Measurements from ENCODE around the gene ANGPTL2.
A peak's percentile ranks its signal among the peaks of the same experiment; 100 is the strongest.
"Not testable (repeated sequence)": the region's sequence is repeated elsewhere in the genome, so short reads cannot be mapped to it uniquely, and the experiment has no call there.

ANGPTL2 gene, protein sequence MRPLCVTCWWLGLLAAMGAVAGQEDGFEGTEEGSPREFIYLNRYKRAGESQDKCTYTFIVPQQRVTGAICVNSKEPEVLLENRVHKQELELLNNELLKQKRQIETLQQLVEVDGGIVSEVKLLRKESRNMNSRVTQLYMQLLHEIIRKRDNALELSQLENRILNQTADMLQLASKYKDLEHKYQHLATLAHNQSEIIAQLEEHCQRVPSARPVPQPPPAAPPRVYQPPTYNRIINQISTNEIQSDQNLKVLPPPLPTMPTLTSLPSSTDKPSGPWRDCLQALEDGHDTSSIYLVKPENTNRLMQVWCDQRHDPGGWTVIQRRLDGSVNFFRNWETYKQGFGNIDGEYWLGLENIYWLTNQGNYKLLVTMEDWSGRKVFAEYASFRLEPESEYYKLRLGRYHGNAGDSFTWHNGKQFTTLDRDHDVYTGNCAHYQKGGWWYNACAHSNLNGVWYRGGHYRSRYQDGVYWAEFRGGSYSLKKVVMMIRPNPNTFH

DNA sequence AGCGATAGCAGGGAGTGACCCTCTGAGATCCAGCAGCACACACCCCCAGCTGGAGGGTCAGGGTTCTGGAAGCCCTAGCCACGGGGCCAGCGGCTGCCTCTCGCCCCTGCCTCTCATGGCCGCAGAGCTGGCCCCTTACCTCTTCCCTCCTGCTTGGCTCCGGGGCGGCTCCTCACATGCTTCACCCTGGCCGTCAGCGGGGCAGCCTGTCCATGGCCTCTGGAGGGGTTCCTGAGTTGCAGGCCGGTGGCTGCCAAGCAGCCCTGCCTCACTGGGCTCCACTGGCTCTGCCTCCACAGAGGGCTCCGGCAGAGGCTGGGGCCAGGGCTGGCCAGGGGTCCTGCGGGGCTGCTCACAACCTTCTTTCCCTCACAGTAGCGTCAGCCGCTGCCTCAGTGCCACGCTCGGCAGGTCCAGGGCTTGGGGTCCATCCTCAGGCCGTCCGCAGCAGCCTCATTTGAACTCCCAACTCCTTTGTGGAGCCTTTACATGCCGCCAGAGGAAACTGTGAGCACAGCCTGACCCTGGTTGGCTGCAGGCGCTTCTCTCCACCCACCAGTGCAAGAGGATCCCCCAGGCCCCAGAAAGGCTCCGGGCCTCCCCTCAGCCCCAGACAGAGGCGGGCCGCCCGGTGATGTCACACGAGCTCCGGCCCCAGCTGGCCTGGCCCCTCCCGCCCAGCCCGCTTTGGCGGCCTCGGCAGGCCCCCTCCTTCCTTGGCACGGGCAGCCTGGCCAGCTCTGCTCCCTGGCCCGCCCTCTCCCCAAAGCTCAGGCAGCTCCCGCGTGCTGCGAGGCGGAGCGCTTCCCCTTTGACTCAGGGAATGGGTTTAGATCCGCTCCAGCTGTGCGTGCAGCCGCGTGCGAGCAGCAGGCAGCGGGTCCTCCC lies at the start of gene ANGPTL2:
ANGPTL2 (minus strand) TSS at position 460 of the 888 bp plus-strand sequence. CDS start 13,904 bp downstream, outside the sequence.
- Histone ChIP-seq H3K9ac (ENCODE audit: low read length) (peak within 1 kb of the TSS; percentile 59), H3K27me3 (ENCODE audit: control insufficient read depth, insufficient read depth, low read length) (peaks cover 10% of the 10 kb centered on the region; the same call in 1 of the 2 replicates), H3K4me1 (ENCODE audit: control insufficient read depth, insufficient read depth, low read length) (peaks cover 36% of the 10 kb centered on the region), H3K9me3 (ENCODE audit: control insufficient read depth, insufficient read depth, low read depth, low read length) (no peaks in the 10 kb centered on the region), H3K36me3 (ENCODE audit: control insufficient read depth, insufficient read depth, low read length) (0 out of 2 replicates have a peak, but pooled peaks cover 2% of the 10 kb centered on the region), H3K4me3 (ENCODE audit: low read depth, low read length) (peak within 1 kb of the TSS; percentile 66), H3K27ac (ENCODE audit: low read depth, low read length) (no peak within 1 kb of the TSS)

GRCh38 chr9:127171348-127171747 lies 48.9 kb upstream of the ANGPTL2 start:
- not testable (repeated sequence) for H3K27me3 ChIP-seq (ENCODE audit: control insufficient read depth, insufficient read depth, low read length); H3K4me3 ChIP-seq (ENCODE audit: low read depth, low read length); H3K4me1 ChIP-seq (ENCODE audit: control insufficient read depth, insufficient read depth, low read length); H3K9ac ChIP-seq (ENCODE audit: low read length); H3K36me3 ChIP-seq (ENCODE audit: control insufficient read depth, insufficient read depth, low read length); H3K27ac ChIP-seq (ENCODE audit: low read depth, low read length); H3K9me3 ChIP-seq (ENCODE audit: control insufficient read depth, insufficient read depth, low read depth, low read length)

GRCh38 chr9:127170652-127171051 lies 48.2 kb upstream of the ANGPTL2 start:
- Histone ChIP-seq H3K27me3 (ENCODE audit: control insufficient read depth, insufficient read depth, low read length) (no peaks in the 10 kb centered on the region), H3K9ac (ENCODE audit: low read length) (no peak overlapping the region), H3K4me1 (ENCODE audit: control insufficient read depth, insufficient read depth, low read length) (peaks cover 7% of the 10 kb centered on the region; the same call in 1 of the 2 replicates), H3K27ac (ENCODE audit: low read depth, low read length) (no peak overlapping the region), H3K4me3 (ENCODE audit: low read depth, low read length) (no peak overlapping the region), H3K36me3 (ENCODE audit: control insufficient read depth, insufficient read depth, low read length) (no peaks in the 10 kb centered on the region), H3K9me3 (ENCODE audit: control insufficient read depth, insufficient read depth, low read depth, low read length) (no peaks in the 10 kb centered on the region)

DNA sequence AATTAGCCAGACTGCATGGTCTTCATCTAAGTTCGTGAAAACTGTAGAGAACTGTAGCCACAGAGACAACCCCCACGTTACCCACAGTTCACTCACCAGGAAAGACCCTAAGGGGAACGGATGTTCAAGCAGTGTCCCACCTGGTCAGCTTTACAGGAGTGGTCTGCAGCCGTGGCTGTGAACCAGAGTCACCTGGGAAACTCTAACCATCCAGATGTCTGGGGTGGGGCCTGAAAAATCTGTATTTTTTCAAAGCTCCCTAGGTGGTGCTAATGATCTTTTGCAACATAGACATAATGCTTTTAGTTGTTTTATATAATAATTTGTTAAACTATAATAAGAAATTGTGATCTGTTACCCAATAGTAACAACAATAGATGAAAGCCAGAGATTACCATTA lies 47.7 kb upstream of the ANGPTL2 start:
- Histone ChIP-seq H3K4me3 (ENCODE audit: low read depth, low read length) (no peak overlapping the region), H3K36me3 (ENCODE audit: control insufficient read depth, insufficient read depth, low read length) (no peaks in the 10 kb centered on the region), H3K9me3 (ENCODE audit: control insufficient read depth, insufficient read depth, low read depth, low read length) (no peaks in the 10 kb centered on the region), H3K4me1 (ENCODE audit: control insufficient read depth, insufficient read depth, low read length) (peaks cover 7% of the 10 kb centered on the region), H3K27ac (ENCODE audit: low read depth, low read length) (no peak overlapping the region), H3K9ac (ENCODE audit: low read length) (no peak overlapping the region), H3K27me3 (ENCODE audit: control insufficient read depth, insufficient read depth, low read length) (no peaks in the 10 kb centered on the region)

DNA sequence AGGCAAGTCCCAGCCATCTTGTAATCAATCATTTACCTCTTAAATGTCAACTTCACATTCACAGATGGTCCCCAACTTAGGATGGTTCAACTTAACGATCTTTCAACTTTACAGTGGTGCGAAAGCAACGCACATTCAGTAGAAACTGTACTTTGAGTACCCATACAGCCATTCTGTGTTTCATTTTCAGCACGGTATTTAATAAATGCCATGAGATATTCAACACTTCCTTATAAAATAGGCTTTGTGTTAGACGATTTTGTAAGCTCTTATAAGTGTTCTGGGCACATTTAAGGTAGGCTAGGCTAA lies 47.1 kb upstream of the ANGPTL2 start:
- H3K4me3 ChIP-seq (ENCODE audit: low read depth, low read length): no peak overlapping the region
- no peaks in the 10 kb centered on the region for H3K27me3 ChIP-seq (ENCODE audit: control insufficient read depth, insufficient read depth, low read length)
- H3K9me3 ChIP-seq (ENCODE audit: control insufficient read depth, insufficient read depth, low read depth, low read length): no peaks in the 10 kb centered on the region
- no peak overlapping the region for H3K27ac ChIP-seq (ENCODE audit: low read depth, low read length)
- H3K36me3 ChIP-seq (ENCODE audit: control insufficient read depth, insufficient read depth, low read length): no peaks in the 10 kb centered on the region
- H3K9ac ChIP-seq (ENCODE audit: low read length): no peak overlapping the region
- peaks cover 7% of the 10 kb centered on the region for H3K4me1 ChIP-seq (ENCODE audit: control insufficient read depth, insufficient read depth, low read length)

DNA sequence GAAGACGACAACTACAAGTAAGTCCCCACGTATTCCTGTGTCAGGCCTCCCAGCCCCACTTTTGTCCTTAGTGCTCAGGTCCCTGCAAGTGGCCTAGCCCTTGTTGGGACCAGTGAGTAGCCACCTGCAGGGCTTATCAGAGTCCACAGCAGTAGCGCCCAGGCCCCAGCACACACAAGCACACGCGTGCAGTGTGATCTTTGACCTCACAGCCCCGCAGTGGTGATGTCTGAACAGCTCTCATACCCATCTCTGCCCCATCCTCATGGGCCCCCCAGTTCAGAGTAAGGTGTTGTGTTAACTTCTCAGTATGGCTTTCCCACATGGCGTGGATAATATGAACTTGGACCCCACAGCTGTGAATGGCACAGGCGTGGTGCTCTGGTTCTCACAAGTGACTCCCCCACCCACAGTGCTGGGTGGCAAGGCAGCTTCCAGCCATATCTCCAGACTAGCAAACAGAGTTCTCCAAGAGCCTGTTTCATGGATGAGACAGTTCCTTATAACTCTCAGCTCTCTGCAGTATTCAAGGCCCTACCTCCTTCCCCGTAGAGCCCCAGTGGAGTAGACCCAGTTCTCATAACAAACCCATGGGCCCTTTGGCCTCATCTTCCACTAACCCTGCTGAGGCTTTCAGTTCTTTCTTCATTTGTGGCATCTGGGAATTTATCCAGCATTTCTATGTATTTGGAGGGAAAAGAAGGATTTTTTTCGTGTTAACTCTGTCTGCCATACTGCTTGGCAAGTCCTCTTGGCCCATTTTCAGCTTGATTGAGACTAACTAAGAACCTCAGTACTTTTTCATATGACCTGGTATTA lies 46.5 kb upstream of the ANGPTL2 start:
- Histone ChIP-seq H3K4me1 (ENCODE audit: control insufficient read depth, insufficient read depth, low read length) (peaks cover 7% of the 10 kb centered on the region), H3K9me3 (ENCODE audit: control insufficient read depth, insufficient read depth, low read depth, low read length) (no peaks in the 10 kb centered on the region), H3K27me3 (ENCODE audit: control insufficient read depth, insufficient read depth, low read length) (no peaks in the 10 kb centered on the region), H3K36me3 (ENCODE audit: control insufficient read depth, insufficient read depth, low read length) (no peaks in the 10 kb centered on the region), H3K27ac (ENCODE audit: low read depth, low read length) (no peak overlapping the region), H3K4me3 (ENCODE audit: low read depth, low read length) (no peak overlapping the region), H3K9ac (ENCODE audit: low read length) (no peak overlapping the region)

DNA sequence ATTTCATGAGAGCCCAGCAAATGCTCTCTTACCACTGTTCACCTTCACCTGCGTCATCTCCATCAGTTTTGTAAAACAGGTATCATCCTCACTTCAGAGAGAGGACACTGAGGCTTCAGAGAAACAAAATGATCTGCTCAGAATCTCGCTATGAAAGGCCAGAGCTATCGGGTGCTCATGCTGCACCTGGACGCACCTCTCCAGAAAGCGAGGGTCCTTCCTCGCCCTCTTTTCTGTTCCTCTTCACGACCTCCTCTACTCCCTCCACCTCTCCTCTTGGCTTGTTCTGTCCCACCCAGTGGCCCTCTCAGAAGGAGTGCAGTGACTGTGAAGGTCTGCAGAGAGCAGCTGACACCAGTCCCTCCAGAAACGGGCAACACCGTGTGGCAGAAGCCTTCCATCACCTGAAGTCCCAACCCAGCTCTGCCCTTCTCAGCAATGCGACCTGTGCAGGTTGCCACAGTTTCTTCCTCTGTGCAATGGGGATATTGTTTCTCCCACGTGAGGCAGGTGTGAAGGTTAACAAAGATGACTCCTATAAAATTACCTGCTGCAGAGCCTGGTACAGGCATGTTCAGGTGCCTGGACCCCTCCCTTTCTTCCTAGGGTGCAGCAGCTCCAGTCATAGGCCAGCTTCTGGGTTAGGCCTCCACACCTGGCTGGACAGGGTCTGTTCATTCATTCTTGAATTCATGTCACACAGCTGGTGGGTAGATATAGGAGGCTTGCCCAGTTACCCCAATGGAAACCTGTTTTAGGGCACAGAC lies 45.3 kb upstream of the ANGPTL2 start:
- Histone ChIP-seq H3K4me1 (ENCODE audit: control insufficient read depth, insufficient read depth, low read length) (peaks cover 17% of the 10 kb centered on the region), H3K27me3 (ENCODE audit: control insufficient read depth, insufficient read depth, low read length) (no peaks in the 10 kb centered on the region), H3K9ac (ENCODE audit: low read length) (no peak overlapping the region), H3K27ac (ENCODE audit: low read depth, low read length) (no peak overlapping the region), H3K9me3 (ENCODE audit: control insufficient read depth, insufficient read depth, low read depth, low read length) (no peaks in the 10 kb centered on the region), H3K4me3 (ENCODE audit: low read depth, low read length) (no peak overlapping the region), H3K36me3 (ENCODE audit: control insufficient read depth, insufficient read depth, low read length) (no peaks in the 10 kb centered on the region)

GRCh38 chr9:127166651-127167524 lies 44.5 kb upstream of the ANGPTL2 start:
- no peaks in the 10 kb centered on the region for H3K36me3 ChIP-seq (ENCODE audit: control insufficient read depth, insufficient read depth, low read length)
- H3K9ac ChIP-seq (ENCODE audit: low read length): no peak overlapping the region
- no peaks in the 10 kb centered on the region for H3K27me3 ChIP-seq (ENCODE audit: control insufficient read depth, insufficient read depth, low read length)
- H3K4me1 ChIP-seq (ENCODE audit: control insufficient read depth, insufficient read depth, low read length): peaks cover 24% of the 10 kb centered on the region
- no peaks in the 10 kb centered on the region for H3K9me3 ChIP-seq (ENCODE audit: control insufficient read depth, insufficient read depth, low read depth, low read length)
- H3K27ac ChIP-seq (ENCODE audit: low read depth, low read length): no peak overlapping the region
- H3K4me3 ChIP-seq (ENCODE audit: low read depth, low read length): no peak overlapping the region

DNA sequence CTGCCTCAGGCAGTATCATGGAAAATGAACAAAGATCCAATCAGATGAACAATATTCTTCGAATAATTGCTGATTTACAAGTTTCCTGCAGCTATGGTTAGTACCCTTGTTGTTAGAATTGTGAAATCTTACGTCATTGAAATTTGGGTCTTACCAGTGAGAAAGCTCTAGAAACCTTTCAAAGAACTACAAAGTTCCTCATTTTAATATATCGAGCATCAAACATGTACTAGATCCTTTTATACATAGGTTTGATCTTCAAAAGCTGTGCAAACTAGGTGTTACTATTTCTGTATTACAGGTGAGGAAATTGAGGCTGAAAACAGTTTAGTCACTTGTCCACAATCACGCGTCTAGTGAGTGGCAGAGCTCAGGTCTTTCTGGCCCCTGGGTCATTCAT lies 43.7 kb upstream of the ANGPTL2 start:
- no peaks in the 10 kb centered on the region for H3K27me3 ChIP-seq (ENCODE audit: control insufficient read depth, insufficient read depth, low read length)
- H3K4me3 ChIP-seq (ENCODE audit: low read depth, low read length): no peak overlapping the region
- peaks cover 24% of the 10 kb centered on the region for H3K4me1 ChIP-seq (ENCODE audit: control insufficient read depth, insufficient read depth, low read length)
- no peaks in the 10 kb centered on the region for H3K9me3 ChIP-seq (ENCODE audit: control insufficient read depth, insufficient read depth, low read depth, low read length)
- no peak overlapping the region for H3K9ac ChIP-seq (ENCODE audit: low read length)
- no peaks in the 10 kb centered on the region for H3K36me3 ChIP-seq (ENCODE audit: control insufficient read depth, insufficient read depth, low read length)
- no peak overlapping the region for H3K27ac ChIP-seq (ENCODE audit: low read depth, low read length)

Measured in HUES6 (cell line).